ENCODE results near the gene PIP5K1B. TPM values are rescaled to one million over a fixed set of nuclear protein-coding genes. Genes with fewer than 3 reads are reported as not detected.
"Not testable (repeated sequence)": the region's sequence is repeated elsewhere in the genome, so short reads cannot be mapped to it uniquely, and the experiment has no call there.

PIP5K1B gene
- total RNA-seq, 1 experiment from 2014 or later: 0.20 TPM

DNA sequence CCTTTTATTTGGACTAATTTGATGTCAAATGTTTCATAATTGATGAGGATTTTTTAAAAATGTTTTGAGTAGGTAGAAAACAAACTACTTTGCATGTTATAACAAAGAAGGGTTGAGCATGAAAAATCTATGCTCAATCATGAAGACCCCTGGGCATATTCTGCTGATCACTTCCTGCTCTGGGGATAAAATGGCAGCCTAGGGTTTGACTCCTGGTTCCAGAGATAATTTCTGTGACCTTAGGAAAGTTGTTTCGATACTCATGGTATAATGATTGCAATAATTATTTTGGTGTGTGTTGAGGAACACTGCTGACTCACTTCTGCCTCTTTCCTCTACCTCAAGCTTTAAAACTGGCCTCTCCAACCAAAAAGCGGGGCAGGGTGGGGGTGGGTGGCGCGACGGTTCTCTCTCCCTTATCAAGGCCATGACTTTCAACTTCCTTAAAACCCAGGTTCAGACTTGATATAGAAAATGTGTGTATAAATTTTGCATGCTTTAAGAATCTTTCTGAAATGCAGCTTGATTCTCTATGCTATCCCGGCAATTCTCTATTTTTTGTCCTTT, 6.0 kb upstream of the PIP5K1B start (continued):
- TF ChIP-seq, protein P1, sequence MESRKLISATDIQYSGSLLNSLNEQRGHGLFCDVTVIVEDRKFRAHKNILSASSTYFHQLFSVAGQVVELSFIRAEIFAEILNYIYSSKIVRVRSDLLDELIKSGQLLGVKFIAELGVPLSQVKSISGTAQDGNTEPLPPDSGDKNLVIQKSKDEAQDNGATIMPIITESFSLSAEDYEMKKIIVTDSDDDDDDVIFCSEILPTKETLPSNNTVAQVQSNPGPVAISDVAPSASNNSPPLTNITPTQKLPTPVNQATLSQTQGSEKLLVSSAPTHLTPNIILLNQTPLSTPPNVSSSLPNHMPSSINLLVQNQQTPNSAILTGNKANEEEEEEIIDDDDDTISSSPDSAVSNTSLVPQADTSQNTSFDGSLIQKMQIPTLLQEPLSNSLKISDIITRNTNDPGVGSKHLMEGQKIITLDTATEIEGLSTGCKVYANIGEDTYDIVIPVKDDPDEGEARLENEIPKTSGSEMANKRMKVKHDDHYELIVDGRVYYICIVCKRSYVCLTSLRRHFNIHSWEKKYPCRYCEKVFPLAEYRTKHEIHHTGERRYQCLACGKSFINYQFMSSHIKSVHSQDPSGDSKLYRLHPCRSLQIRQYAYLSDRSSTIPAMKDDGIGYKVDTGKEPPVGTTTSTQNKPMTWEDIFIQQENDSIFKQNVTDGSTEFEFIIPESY (IDR thresholded peaks at IDR 0.05; ENCODE audit: extremely low read depth, insufficient replicate concordance, low read length): no peak
- TF ChIP-seq FOSL1 (IDR thresholded peaks at IDR 0.05; ENCODE audit: low read depth) (no peak), SRF (IDR thresholded peaks at IDR 0.05; ENCODE audit: low read depth) (no peak)

DNA sequence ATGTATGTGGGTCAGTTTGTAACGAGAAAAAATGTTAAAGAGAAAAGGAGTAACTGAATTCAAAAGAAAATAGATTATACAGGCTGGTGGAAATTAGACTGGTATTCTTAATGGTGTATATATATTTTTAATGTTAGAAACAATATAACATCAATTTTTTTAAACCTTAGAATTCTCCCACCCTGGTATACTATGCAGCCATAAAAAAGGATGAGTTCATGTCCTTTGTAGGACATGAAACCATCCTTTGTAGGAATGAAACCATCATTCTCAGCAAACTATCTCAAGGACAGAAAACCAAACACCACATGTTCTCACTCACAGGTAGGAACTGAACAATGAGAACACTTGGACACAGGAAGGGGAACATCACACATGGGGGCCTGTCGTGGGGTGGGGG, 5.4 kb upstream of the PIP5K1B start:
- H3K27ac ChIP-seq (ENCODE audit: low read depth, low read length); ATAC-seq; H4K20me1 ChIP-seq (ENCODE audit: insufficient read depth); H3K36me3 ChIP-seq (ENCODE audit: control insufficient read depth in 1 of 2, insufficient read depth in 2 of 2, low read length in 2 of 2); POLR2A ChIA-PET; H3K79me2 ChIP-seq (ENCODE audit: insufficient read depth, low read length); RAD21 ChIA-PET (ENCODE audit: low non-redundant PET in 1 of 2, low total read pairs in 2 of 2, uncharacterized antibody in 2 of 2, unreplicated experiment in 2 of 2); H3K4me1 ChIP-seq (ENCODE audit: control insufficient read depth in 1 of 2, insufficient read depth in 2 of 2, low read length in 2 of 2); CTCF ChIA-PET; H3K9me2 ChIP-seq (ENCODE audit: insufficient read depth); H3K4me2 ChIP-seq (ENCODE audit: low read length); H3K9me3 ChIP-seq (ENCODE audit: control insufficient read depth in 1 of 2, insufficient read depth in 1 of 2, low read depth in 1 of 2, low read length in 2 of 2); DNase-seq (ENCODE audit: low read depth, low spot score); H3K4me3 ChIP-seq (replicated peaks in 1 of 2; ENCODE audit: low read depth in 1 of 2, low read length in 2 of 2); BruUV-seq (replicated peaks); intact Hi-C loops (cut with micrococcal nuclease); H2AFZ ChIP-seq (ENCODE audit: low read depth, low read length, poor library complexity, severe bottlenecking); H3K9ac ChIP-seq (ENCODE audit: low read length): not testable (repeated sequence)
- H3K27me3 ChIP-seq (ENCODE audit: insufficient read depth, low read length): peaks cover 21% of the 10 kb centered on the region

DNA sequence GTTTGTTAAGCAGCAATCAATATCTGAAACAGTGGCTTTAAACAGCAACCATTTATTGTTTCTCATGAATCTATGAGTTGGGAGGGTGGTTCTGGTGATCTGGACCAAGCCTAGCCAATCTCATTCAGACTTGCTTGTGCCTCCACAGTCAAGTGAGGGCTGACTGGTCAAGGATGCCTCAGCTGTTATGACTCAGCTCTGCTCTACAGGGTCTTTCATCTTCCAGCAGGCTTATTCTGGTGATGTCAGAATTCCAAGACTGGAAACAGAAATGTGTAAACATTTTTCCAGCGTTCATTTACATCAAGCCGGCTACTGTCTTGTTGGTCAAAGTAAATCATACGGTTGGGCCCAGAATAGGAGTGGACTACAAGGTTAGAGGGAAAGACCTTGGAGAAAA, 2.5 kb upstream of the PIP5K1B start:
- POLR2A ChIA-PET: no interaction called here
- no peaks in the 10 kb centered on the region for H3K9me2 ChIP-seq (ENCODE audit: insufficient read depth)
- CTCF ChIA-PET: no interaction called here
- H3K36me3 ChIP-seq (ENCODE audit: control insufficient read depth in 1 of 2, insufficient read depth in 2 of 2, low read length in 2 of 2): no peaks in the 10 kb centered on the region
- H3K4me3 ChIP-seq (replicated peaks in 1 of 2; ENCODE audit: low read depth in 1 of 2, low read length in 2 of 2): no peak overlapping the region
- no TSS peak for BruUV-seq (replicated peaks)
- no peak for ATAC-seq
- RAD21 ChIA-PET (ENCODE audit: low non-redundant PET in 1 of 2, low total read pairs in 2 of 2, uncharacterized antibody in 2 of 2, unreplicated experiment in 2 of 2): no interaction called here
- H3K9me3 ChIP-seq (ENCODE audit: control insufficient read depth in 1 of 2, insufficient read depth in 1 of 2, low read depth in 1 of 2, low read length in 2 of 2): no peaks in the 10 kb centered on the region
- no peak overlapping the region for H3K4me2 ChIP-seq (ENCODE audit: low read length)
- peaks cover 18% of the 10 kb centered on the region for H3K27me3 ChIP-seq (ENCODE audit: insufficient read depth, low read length)
- H3K27ac ChIP-seq (ENCODE audit: low read depth, low read length): no peak overlapping the region
- no peaks in the 10 kb centered on the region for H4K20me1 ChIP-seq (ENCODE audit: insufficient read depth)
- no peak overlapping the region for H3K9ac ChIP-seq (ENCODE audit: low read length)
- DNase-seq (ENCODE audit: low read depth, low spot score): no peak
- intact Hi-C loops (cut with micrococcal nuclease): no loop called here
- no peaks in the 10 kb centered on the region for H3K79me2 ChIP-seq (ENCODE audit: insufficient read depth, low read length)
- H2AFZ ChIP-seq (ENCODE audit: low read depth, low read length, poor library complexity, severe bottlenecking): no peak overlapping the region
- H3K4me1 ChIP-seq (ENCODE audit: control insufficient read depth in 1 of 2, insufficient read depth in 2 of 2, low read length in 2 of 2): no peaks in the 10 kb centered on the region
- TF ChIP-seq, protein P2, sequence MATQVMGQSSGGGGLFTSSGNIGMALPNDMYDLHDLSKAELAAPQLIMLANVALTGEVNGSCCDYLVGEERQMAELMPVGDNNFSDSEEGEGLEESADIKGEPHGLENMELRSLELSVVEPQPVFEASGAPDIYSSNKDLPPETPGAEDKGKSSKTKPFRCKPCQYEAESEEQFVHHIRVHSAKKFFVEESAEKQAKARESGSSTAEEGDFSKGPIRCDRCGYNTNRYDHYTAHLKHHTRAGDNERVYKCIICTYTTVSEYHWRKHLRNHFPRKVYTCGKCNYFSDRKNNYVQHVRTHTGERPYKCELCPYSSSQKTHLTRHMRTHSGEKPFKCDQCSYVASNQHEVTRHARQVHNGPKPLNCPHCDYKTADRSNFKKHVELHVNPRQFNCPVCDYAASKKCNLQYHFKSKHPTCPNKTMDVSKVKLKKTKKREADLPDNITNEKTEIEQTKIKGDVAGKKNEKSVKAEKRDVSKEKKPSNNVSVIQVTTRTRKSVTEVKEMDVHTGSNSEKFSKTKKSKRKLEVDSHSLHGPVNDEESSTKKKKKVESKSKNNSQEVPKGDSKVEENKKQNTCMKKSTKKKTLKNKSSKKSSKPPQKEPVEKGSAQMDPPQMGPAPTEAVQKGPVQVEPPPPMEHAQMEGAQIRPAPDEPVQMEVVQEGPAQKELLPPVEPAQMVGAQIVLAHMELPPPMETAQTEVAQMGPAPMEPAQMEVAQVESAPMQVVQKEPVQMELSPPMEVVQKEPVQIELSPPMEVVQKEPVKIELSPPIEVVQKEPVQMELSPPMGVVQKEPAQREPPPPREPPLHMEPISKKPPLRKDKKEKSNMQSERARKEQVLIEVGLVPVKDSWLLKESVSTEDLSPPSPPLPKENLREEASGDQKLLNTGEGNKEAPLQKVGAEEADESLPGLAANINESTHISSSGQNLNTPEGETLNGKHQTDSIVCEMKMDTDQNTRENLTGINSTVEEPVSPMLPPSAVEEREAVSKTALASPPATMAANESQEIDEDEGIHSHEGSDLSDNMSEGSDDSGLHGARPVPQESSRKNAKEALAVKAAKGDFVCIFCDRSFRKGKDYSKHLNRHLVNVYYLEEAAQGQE (IDR thresholded peaks at IDR 0.05; ENCODE audit: low read depth): no peak
- no peak for TF ChIP-seq YY1 (IDR thresholded peaks at IDR 0.05; ENCODE audit: extremely low read depth, insufficient replicate concordance, low read depth, low read length)
- no peak for TF ChIP-seq EZH2phosphoT487 (IDR thresholded peaks at IDR 0.05; ENCODE audit: borderline replicate concordance)
- no peak for TF ChIP-seq CEBPB (IDR thresholded peaks at IDR 0.05; ENCODE audit: low read depth)
- no peak for TF ChIP-seq POLR2A (IDR thresholded peaks at IDR 0.05; ENCODE audit: borderline replicate concordance, extremely low read depth, insufficient read depth, insufficient read length)
- no peak for TF ChIP-seq CBX3 (IDR thresholded peaks at IDR 0.05; ENCODE audit: low read depth)
- no peak for TF ChIP-seq ELF1 (IDR thresholded peaks at IDR 0.05; ENCODE audit: borderline replicate concordance, low read depth)
- TF ChIP-seq, protein P3, sequence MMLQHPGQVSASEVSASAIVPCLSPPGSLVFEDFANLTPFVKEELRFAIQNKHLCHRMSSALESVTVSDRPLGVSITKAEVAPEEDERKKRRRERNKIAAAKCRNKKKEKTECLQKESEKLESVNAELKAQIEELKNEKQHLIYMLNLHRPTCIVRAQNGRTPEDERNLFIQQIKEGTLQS (IDR thresholded peaks at IDR 0.05): no peak
- no peak for TF ChIP-seq TCF7L2 (IDR thresholded peaks at IDR 0.05; ENCODE audit: borderline replicate concordance, extremely low read depth, insufficient read depth, insufficient read length)
- no peak for TF ChIP-seq SIN3A (IDR thresholded peaks at IDR 0.05; ENCODE audit: low read depth)
- TF ChIP-seq ZNF274 (IDR thresholded peaks at IDR 0.05; ENCODE audit: low read depth, low read length): no peak

Measured in HCT116 (cell line).